Measurements from ENCODE around the gene FETUB.
A peak's percentile ranks its signal among the peaks of the same experiment; 100 is the strongest.
"Not testable (repeated sequence)": the region's sequence is repeated elsewhere in the genome, so short reads cannot be mapped to it uniquely, and the experiment has no call there.

Gene FETUB

GRCh38 chr3:186671051-186671450, 30.9 kb downstream of the FETUB start:
- no peak for DNase-seq (ENCODE audit: low read depth, low spot score)

GRCh38 chr3:186678604-186679003, 38.4 kb downstream of the FETUB start:
- no peak for DNase-seq (ENCODE audit: low read depth, low spot score)

GRCh38 chr3:186679151-186679550, 39.0 kb downstream of the FETUB start:
- DNase-seq (ENCODE audit: low read depth, low spot score), result no peak

GRCh38 chr3:186680869-186681268, 40.7 kb downstream of the FETUB start:
- DNase-seq (ENCODE audit: low read depth, low spot score), result no peak

- no peak for DNase-seq (ENCODE audit: low read depth, low spot score)
These were observed 42.6 kb downstream of the FETUB start for GRCh38 chr3:186682812-186683211.

GRCh38 chr3:186683979-186684378, 43.8 kb downstream of the FETUB start:
- DNase-seq (ENCODE audit: low read depth, low spot score), result peak; percentile 52

- not testable (repeated sequence) for DNase-seq (ENCODE audit: low read depth, low spot score)
These were observed 46.3 kb downstream of the FETUB start for GRCh38 chr3:186686475-186686874.

GRCh38 chr3:186687120-186687651, 47.0 kb downstream of the FETUB start:
- DNase-seq (ENCODE audit: low read depth, low spot score), result no peak

- not testable (repeated sequence) for DNase-seq (ENCODE audit: low read depth, low spot score)
These were observed 50.1 kb downstream of the FETUB start for GRCh38 chr3:186690304-186690703.

GRCh38 chr3:186691676-186692075, 51.5 kb downstream of the FETUB start:
- no peak for DNase-seq (ENCODE audit: low read depth, low spot score)

- DNase-seq (ENCODE audit: low read depth, low spot score), result no peak
These were observed 53.6 kb downstream of the FETUB start for GRCh38 chr3:186693843-186694242.

GRCh38 chr3:186694288-186695032, 54.3 kb downstream of the FETUB start:
- no peak for DNase-seq (ENCODE audit: low read depth, low spot score)

GRCh38 chr3:186696522-186696921, 56.3 kb downstream of the FETUB start:
- DNase-seq (ENCODE audit: low read depth, low spot score), result no peak

- DNase-seq (ENCODE audit: low read depth, low spot score), result no peak
These were observed 57.3 kb downstream of the FETUB start for GRCh38 chr3:186697510-186697909.

GRCh38 chr3:186700267-186700666, 60.1 kb downstream of the FETUB start:
- no peak for DNase-seq (ENCODE audit: low read depth, low spot score)

- not testable (repeated sequence) for DNase-seq (ENCODE audit: low read depth, low spot score)
These were observed 62.3 kb downstream of the FETUB start for GRCh38 chr3:186702451-186702850.

Data from ELF-1 (cell line).